HG03095 (cell line): ENCODE measurements around the gene PRUNE2.
"Not testable (repeated sequence)": the region's sequence is repeated elsewhere in the genome, so short reads cannot be mapped to it uniquely, and the experiment has no call there.

Experiments
- ATAC-seq: cut with Tn5 transposase; IDR thresholded peaks from one replicate; pipeline ENCODE4 v1.9.1; 2021; ENCODE audit warnings: moderate library complexity; ENCODE audit not compliant: unreplicated experiment

Gene PRUNE2

GRCh38 chr9:76607730-76608436 is 298.0 kb downstream of the PRUNE2 start:
- no peak for ATAC-seq

- ATAC-seq, result peak; percentile 89
Observed at GRCh38 chr9:76605321-76605900, 300.5 kb downstream of the PRUNE2 start.

- no peak for ATAC-seq
Observed at GRCh38 chr9:76603931-76604570, 301.9 kb downstream of the PRUNE2 start.

GRCh38 chr9:76603448-76603895 is 302.4 kb downstream of the PRUNE2 start:
- no peak for ATAC-seq

- ATAC-seq, result no peak
Observed at GRCh38 chr9:76602199-76602598, 303.7 kb downstream of the PRUNE2 start.

GRCh38 chr9:76600007-76600615 is 305.8 kb downstream of the PRUNE2 start:
- no peak for ATAC-seq

- no peak for ATAC-seq
Observed at GRCh38 chr9:76598981-76599380, 306.9 kb downstream of the PRUNE2 start.

GRCh38 chr9:76595645-76596044 is 310.3 kb downstream of the PRUNE2 start:
- ATAC-seq, result no peak

- ATAC-seq, result no peak
Observed at GRCh38 chr9:76594764-76595424, 311.0 kb downstream of the PRUNE2 start.

GRCh38 chr9:76593961-76594735 is 311.8 kb downstream of the PRUNE2 start:
- not testable (repeated sequence) for ATAC-seq

- ATAC-seq, result no peak
Observed at GRCh38 chr9:76592974-76593347, 313.0 kb downstream of the PRUNE2 start.

GRCh38 chr9:76592091-76592973 is 313.6 kb downstream of the PRUNE2 start:
- no peak for ATAC-seq

GRCh38 chr9:76591256-76591950 is 314.5 kb downstream of the PRUNE2 start:
- no peak for ATAC-seq

- no peak for ATAC-seq
Observed at GRCh38 chr9:76588316-76588715, 317.6 kb downstream of the PRUNE2 start.

- no peak for ATAC-seq
Observed at GRCh38 chr9:76586390-76587314, 319.3 kb downstream of the PRUNE2 start.

- no peak for ATAC-seq
Observed at GRCh38 chr9:76585487-76586389, 320.2 kb downstream of the PRUNE2 start.

- no peak for ATAC-seq
Observed at GRCh38 chr9:76583256-76583655, 322.7 kb downstream of the PRUNE2 start.
